Psoas muscle (tissue), 8 donors: ENCODE measurements around the gene COL4A4. TPM values are rescaled to one million over a fixed set of nuclear protein-coding genes. Genes with fewer than 3 reads are reported as not detected.

Source experiments
- ATAC-seq, 4 donors: fragments of 200-7000 bp; cut with Tn5 transposase; one replicate each; pipeline ENCODE4 v1.9.1; 2020; ENCODE audit warnings: moderate library complexity in 3 of 4, mild to moderate bottlenecking in 2 of 4
- DNase-seq, 2 donors: peaks; one replicate each; pipeline ENCODE4 v3.0.0-alpha.2; 2020
- H3K27ac ChIP-seq: fragments of 200-600 bp; one replicate; pipeline ENCODE4 v1.8.0; 2022
- H3K27me3 ChIP-seq, 3 donors: fragments of 200-600 bp in 1 of 3; one replicate each; pipeline versions ENCODE4 v1.6.1 to v1.8.0; 2013 to 2022; ENCODE audit warnings: low read length in 2 of 3, mild to moderate bottlenecking in 2 of 3, moderate library complexity in 1 of 3; ENCODE audit not compliant: insufficient read depth in 3 of 3
- H3K36me3 ChIP-seq, 2 donors: fragments of 200-600 bp in 1 of 2; one replicate each; pipeline versions ENCODE4 v1.6.1 to v1.8.0; 2013 to 2022; ENCODE audit warnings: low read depth in 1 of 2, mild to moderate bottlenecking in 1 of 2, moderate library complexity in 1 of 2; ENCODE audit not compliant: insufficient read depth in 1 of 2
- H3K4me1 ChIP-seq: fragments of 200-600 bp; one replicate; pipeline ENCODE4 v1.8.0; 2022
- H3K4me3 ChIP-seq: fragments of 200-600 bp; one replicate; pipeline ENCODE4 v1.8.0; 2022; ENCODE audit warnings: mild to moderate bottlenecking
- H3K9me3 ChIP-seq: fragments of 200-600 bp; one replicate; pipeline ENCODE4 v1.8.0; 2022
- CTCF ChIP-seq: fragments of 200-600 bp; IDR thresholded peaks from one replicate; pipeline ENCODE4 v1.8.0; 2022; ENCODE audit warnings: antibody characterized with exemption
- WGBS, 3 donors: extraction: QIAGEN DNeasy Blood & Tissue Kit; methylation state at CpG; one replicate each; pipeline versions ENCODE4 v1.1.6 to v1.1.7; 2013; 5-methylcytosine and 5-hydroxymethylcytosine counted together
- intact Hi-C, 2 donors: fragments of 100-400 bp; cut with DNase I; formaldehyde crosslinking; loops; one replicate each; pipeline versions ENCODE4 v1.11.0 to v1.14.2; 2022
- polyA plus RNA-seq, 3 donors: library from polyadenylated mRNA; stranded (reverse); fragments of 200-250 nt; gene quantifications; one replicate each; pipeline ENCODE4 v1.2.3, GENCODE V29; 2013
- total RNA-seq, 4 donors: library from RNA; stranded (reverse); fragmentation: NEBNext Ultra II Directional in 2 of 4; extraction: Animal tissue kit (Norgen Biotek cat#: 25700) in 2 of 4; gene quantifications; one replicate each; pipeline versions ENCODE4 v1.2.1 to v1.2.4, GENCODE V29; 2021 to 2023
- donor health status: healthy with polysubstance abuse.
- donor health status: DM: no; HTN: no; CAD: no; lungs with moderate emphysema.
- donor health status: Bipolar disorder and iron deficiency.
- donor health status: healthy.
- donor health status: DM: yes; HTN: yes; CAD: no.
- donor health status: DM: no; HTN: no; CAD: no.
- donor health status: DM: no; HTN: no; CAD: no.
- donor health status: DM: yes; HTN: yes; CAD: no.

Gene COL4A4
- total and polyA plus RNA-seq, 7 donors, result 1.7 to 16.0 (median 4.6) TPM

DNA sequence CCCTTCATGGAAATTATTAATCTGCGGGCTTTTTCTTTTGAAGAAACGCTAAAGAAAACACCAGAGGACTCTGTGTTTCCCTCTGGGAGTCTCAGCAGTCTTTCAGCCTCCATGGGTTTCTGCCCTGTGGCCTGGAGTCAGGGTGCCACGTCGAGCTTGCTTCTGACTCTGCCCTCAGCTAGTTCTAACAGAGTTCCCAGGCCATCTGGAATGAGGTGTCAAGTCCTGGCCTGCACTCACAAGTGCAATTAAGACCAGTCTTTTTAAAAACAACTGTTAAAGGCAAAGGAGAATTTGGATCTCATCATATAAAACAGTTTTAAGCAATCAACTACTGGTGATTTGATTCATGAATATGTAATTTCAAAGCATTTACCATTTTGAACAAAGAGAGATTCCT is 170.8 kb downstream of the COL4A4 start:
- no peak for DNase-seq
- intact Hi-C loops, result no loop called here
- 29 to 60% (median 40%) methylated on average over 4 of the region's 4 CpGs for WGBS, 3 donors

DNA sequence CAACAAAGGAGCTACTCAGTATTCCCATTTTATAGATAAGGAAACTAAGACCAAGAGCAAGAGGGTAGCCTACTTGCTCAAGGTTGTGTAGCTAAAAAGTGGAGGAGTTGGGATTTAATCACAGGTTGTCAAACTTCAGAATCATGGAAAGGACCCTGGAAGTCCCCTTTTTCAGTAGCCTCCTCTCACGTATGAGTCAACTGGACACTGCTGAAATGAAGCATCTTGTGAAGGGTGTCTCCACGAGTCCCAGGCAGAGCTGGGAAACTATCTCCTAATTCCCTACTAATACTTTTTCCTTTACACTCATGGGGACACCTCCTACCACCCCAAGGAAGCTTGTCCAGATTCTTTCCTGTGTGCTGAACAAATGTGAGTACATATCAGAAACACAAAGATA is 172.3 kb downstream of the COL4A4 start:
- H3K27me3 ChIP-seq, result no peaks in the 10 kb centered on the region
- ATAC-seq (no peak), DNase-seq (no peak)
- H3K9me3 ChIP-seq, result no peaks in the 10 kb centered on the region
- 82 to 93% (median 86%) methylated on average over 2 of the region's 2 CpGs for WGBS, 3 donors
- no peak overlapping the region for H3K27ac ChIP-seq
- intact Hi-C loops, result no loop called here
- TF ChIP-seq CTCF, result no peak
- H3K36me3 ChIP-seq, result peaks cover 0 to 11% of the 10 kb centered on the region in 2 donors
- no peaks in the 10 kb centered on the region for H3K4me1 ChIP-seq
- H3K4me3 ChIP-seq, result no peak overlapping the region

More for the DNA sequence above, 170.8 kb downstream of the COL4A4 start:
- Histone ChIP-seq H3K36me3 (peaks cover 0 to 20% of the 10 kb centered on the region in 2 donors), H3K9me3 (no peaks in the 10 kb centered on the region), H3K27ac (no peak overlapping the region), H3K4me3 (no peak overlapping the region), H3K27me3 (no peaks in the 10 kb centered on the region), H3K4me1 (no peaks in the 10 kb centered on the region)
- ATAC-seq, result no peak
- no peak for TF ChIP-seq CTCF

DNA sequence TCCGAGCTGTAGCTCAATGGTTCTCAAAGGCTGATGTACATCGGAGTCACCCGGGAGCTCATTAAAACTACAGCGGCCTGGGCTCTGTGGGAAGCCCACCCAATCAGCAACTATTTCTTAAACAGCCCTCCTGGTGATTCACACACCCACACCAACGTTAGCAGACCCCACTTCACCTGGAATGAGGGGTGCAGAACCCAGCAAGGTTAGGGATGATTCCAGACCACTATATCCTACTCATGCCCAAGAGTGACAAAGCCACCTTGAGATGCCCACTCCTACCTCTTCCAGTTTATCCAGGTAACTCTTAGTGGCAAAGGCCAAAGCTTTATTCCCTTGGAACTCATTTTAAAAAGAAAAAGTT is 178.4 kb downstream of the COL4A4 start:
- intact Hi-C loops, result loop anchor here (1.0 to 10.0 kb wide), 5 partner anchors 151 to 1316 kb away; partner anchors contain the start of gene RHBDD1 (in 1 of the 2)
- Histone ChIP-seq H3K36me3 (no peaks in the 10 kb centered on the region), H3K9me3 (no peaks in the 10 kb centered on the region), H3K27ac (no peak overlapping the region), H3K4me1 (peaks cover 10% of the 10 kb centered on the region), H3K27me3 (no peaks in the 10 kb centered on the region), H3K4me3 (no peak overlapping the region)
- DNase-seq (no peak), ATAC-seq (peak; percentile 19 to 44 (median 24))
- no peak for TF ChIP-seq CTCF
- WGBS, 3 donors, result 25 to 45% (median 34%) methylated on average over 5 of the region's 5 CpGs

- H3K9me3 ChIP-seq, result no peaks in the 10 kb centered on the region
- 15 to 23% (median 18%) methylated on average over 8 of the region's 8 CpGs for WGBS, 3 donors
- H3K27ac ChIP-seq, result peak overlapping the region; percentile 27
- no peaks in the 10 kb centered on the region for H3K27me3 ChIP-seq
- H3K4me3 ChIP-seq, result no peak overlapping the region
- intact Hi-C loops, result loop anchor here (1.0 to 10.0 kb wide), 6 partner anchors 150 to 1316 kb away; partner anchors contain the start of gene RHBDD1 (in 1 of the 2)
- H3K36me3 ChIP-seq, result no peaks in the 10 kb centered on the region
- peaks cover 10% of the 10 kb centered on the region for H3K4me1 ChIP-seq
- DNase-seq (no peak), ATAC-seq (peak; percentile 75 to 95 (median 85))
- peak; percentile 75 for TF ChIP-seq CTCF
Measured at GRCh38 chr2:226984750-226985582, 179.0 kb downstream of the COL4A4 start.
